H1 (cell line): ENCODE data around the gene MEIS2. TPM values are rescaled to one million over a fixed set of nuclear protein-coding genes. Genes with fewer than 3 reads are reported as not detected.

Experiments used
- CHD7 ChIP-seq: fragments of 300-600 bp; sonication (generic); IDR thresholded peaks from 2 replicates; pipeline ENCODE4 v1.7.1; 2012; ENCODE audit warnings: low read length, moderate library complexity, mild to moderate bottlenecking, inconsistent platforms; ENCODE audit not compliant: insufficient replicate concordance
- CTBP2 ChIP-seq: IDR thresholded peaks from 2 replicates; pipeline ENCODE4 v1.7.0; 2011; ENCODE audit warnings: borderline replicate concordance, mild to moderate bottlenecking, moderate library complexity, mixed read lengths, low read length; ENCODE audit not compliant: insufficient read depth, insufficient read length
- MAX ChIP-seq: IDR thresholded peaks from 2 replicates; pipeline ENCODE4 v1.6.1; 2012; ENCODE audit warnings: inconsistent platforms
- PHF8 ChIP-seq: fragments of 200-600 bp; sonication (generic); conservative IDR thresholded peaks from 2 replicates; pipeline ENCODE4 v1.7.1; 2012; ENCODE audit warnings: low read depth, mild to moderate bottlenecking, inconsistent platforms, low read length, moderate library complexity
- RAD21 ChIP-seq, 2 experiments: IDR thresholded peaks in 1 of 2; conservative IDR thresholded peaks in 1 of 2; 2 replicates each; pipeline ENCODE4 v1.6.1; 2011; ENCODE audit warnings: low read depth in 2 of 2, low read length in 2 of 2, improper control_type of control experiment in 1 of 2, inconsistent platforms in 1 of 2, mild to moderate bottlenecking in 1 of 2, moderate library complexity in 1 of 2
- RFX5 ChIP-seq: IDR thresholded peaks from 2 replicates; pipeline ENCODE4 v1.6.1; 2011; ENCODE audit warnings: low read depth, low read length, improper control_type of control experiment, borderline replicate concordance
- SUZ12 ChIP-seq: fragments of 200-600 bp; sonication (generic); IDR thresholded peaks from 2 replicates; pipeline ENCODE4 v1.6.1; 2012; ENCODE audit warnings: mild to moderate bottlenecking, inconsistent platforms, low read length, moderate library complexity, mixed read lengths
- YY1 ChIP-seq: IDR thresholded peaks from 2 replicates; pipeline ENCODE4 v1.6.1; 2011; ENCODE audit warnings: low read depth, mild to moderate bottlenecking, low read length
- polyA plus RNA-seq, 7 experiments: library from polyadenylated mRNA; depleted of rRNA in 3 of 7; stranded (reverse) in 5 of 7; unstranded in 2 of 7; fragments of >200 nt in 5 of 7; fragments of 200-250 nt in 2 of 7; gene quantifications; 1 replicate in 5 of 7; 2 replicates in 1 of 7; 4 replicates in 1 of 7; pipeline versions ENCODE4 v1.2.1 to v1.2.3, GENCODE V29; 2011 to 2013; ENCODE audit warnings: missing spikeins in 2 of 7, mixed read lengths in 2 of 7
- total RNA-seq: library from RNA; stranded (reverse); fragmentation: NEBNext Ultra II Directional; extraction: Animal tissue kit (Norgen Biotek cat#: 25700); gene quantifications from 2 replicates; pipeline ENCODE4 v1.2.1, GENCODE V29; 2021

MEIS2 gene
- total and polyA plus RNA-seq, 2 of the 8 experiments (the other 6 are each of a cell fraction or from before 2014, with no cell fraction given): 0.22 to 1.2 TPM

GRCh38 chr15:36907295-36907694, 193.1 kb downstream of the MEIS2 start (continued):
- TF ChIP-seq CHD7 (peak; percentile 57), RAD21 (IDR thresholded peaks at IDR 0.05 in 1 of 2, conservative IDR thresholded peaks at IDR 0.05 in 1 of 2; ENCODE audit: low read depth in 2 of 2, low read length in 2 of 2) (no peak; a peak in 1 of 4 replicates), MAX (0 out of 2 replicates have a peak, but pooled peaks have one; percentile 49), PHF8 (no peak), YY1 (peak; percentile 56), RFX5 (no peak), SUZ12 (no peak), CTBP2 (peak; percentile 73)
